ENCODE results near the gene CELF3. TPM values are rescaled to one million over a fixed set of nuclear protein-coding genes. Genes with fewer than 3 reads are reported as not detected.
"Not testable (repeated sequence)": the region's sequence is repeated elsewhere in the genome, so short reads cannot be mapped to it uniquely, and the experiment has no call there.

Gene CELF3
- total RNA-seq, 1 experiment from 2014 or later, result 0.42 TPM

DNA sequence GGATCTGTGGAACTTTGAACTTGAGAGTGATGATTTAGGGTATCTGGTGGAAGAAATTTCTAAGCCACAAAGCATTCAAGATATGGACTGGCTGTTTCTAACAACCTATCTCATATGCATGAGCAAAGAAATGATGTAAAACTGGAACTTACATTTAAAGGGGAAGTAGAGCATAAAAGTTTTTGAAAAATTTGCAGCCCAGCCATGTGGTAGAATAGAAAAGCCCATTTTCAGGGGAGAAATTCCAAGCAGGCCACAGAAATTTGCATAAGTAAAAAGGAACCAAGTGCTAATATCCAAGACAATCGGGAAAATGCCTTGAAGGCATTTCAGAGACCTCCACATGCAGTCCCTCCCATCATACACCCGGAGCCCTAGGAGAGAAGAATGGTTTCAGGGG is 20.4 kb upstream of the CELF3 start:
- H3K4me3 Mint-ChIP-seq, result no peak overlapping the region
- H3K36me3 Mint-ChIP-seq, result peaks cover 19% of the 10 kb centered on the region
- CTCF ChIA-PET, result interaction anchor here (1.3 kb wide), 1 partner anchor 100 kb away, joined by 3 read pairs; no protein-coding TSS in a partner anchor
- ATAC-seq (no peak), DNase-seq (ENCODE audit: low spot score) (no peak)
- peaks cover 25% of the 10 kb centered on the region for H3K9me3 Mint-ChIP-seq
- no peak for TF ChIP-seq SOX15 (CRISPR knock-in tag; IDR thresholded peaks at IDR 0.05)
- TF ChIP-seq, protein P1, sequence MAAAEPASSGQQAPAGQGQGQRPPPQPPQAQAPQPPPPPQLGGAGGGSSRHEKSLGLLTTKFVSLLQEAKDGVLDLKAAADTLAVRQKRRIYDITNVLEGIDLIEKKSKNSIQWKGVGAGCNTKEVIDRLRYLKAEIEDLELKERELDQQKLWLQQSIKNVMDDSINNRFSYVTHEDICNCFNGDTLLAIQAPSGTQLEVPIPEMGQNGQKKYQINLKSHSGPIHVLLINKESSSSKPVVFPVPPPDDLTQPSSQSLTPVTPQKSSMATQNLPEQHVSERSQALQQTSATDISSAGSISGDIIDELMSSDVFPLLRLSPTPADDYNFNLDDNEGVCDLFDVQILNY (CRISPR knock-in tag; IDR thresholded peaks at IDR 0.05), result no peak
- no peak for TF ChIP-seq RORB (CRISPR knock-in tag; IDR thresholded peaks at IDR 0.05)
- no peak for TF ChIP-seq PRRX2 (CRISPR knock-in tag; IDR thresholded peaks at IDR 0.05)
- no peak for TF ChIP-seq E2F4 (CRISPR knock-in tag; IDR thresholded peaks at IDR 0.05; ENCODE audit: borderline replicate concordance, low read depth)
- TF ChIP-seq, protein P2, sequence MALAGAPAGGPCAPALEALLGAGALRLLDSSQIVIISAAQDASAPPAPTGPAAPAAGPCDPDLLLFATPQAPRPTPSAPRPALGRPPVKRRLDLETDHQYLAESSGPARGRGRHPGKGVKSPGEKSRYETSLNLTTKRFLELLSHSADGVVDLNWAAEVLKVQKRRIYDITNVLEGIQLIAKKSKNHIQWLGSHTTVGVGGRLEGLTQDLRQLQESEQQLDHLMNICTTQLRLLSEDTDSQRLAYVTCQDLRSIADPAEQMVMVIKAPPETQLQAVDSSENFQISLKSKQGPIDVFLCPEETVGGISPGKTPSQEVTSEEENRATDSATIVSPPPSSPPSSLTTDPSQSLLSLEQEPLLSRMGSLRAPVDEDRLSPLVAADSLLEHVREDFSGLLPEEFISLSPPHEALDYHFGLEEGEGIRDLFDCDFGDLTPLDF (CRISPR knock-in tag; IDR thresholded peaks at IDR 0.05), result no peak
- no peak for TF ChIP-seq GTF2I (CRISPR knock-in tag; conservative IDR thresholded peaks at IDR 0.05)
- no peak for TF ChIP-seq STAT6 (CRISPR knock-in tag; conservative IDR thresholded peaks at IDR 0.05; ENCODE audit: low read depth)
- TF ChIP-seq ZNF317 (CRISPR knock-in tag; IDR thresholded peaks at IDR 0.05; ENCODE audit: borderline replicate concordance, low read depth), result no peak
- no peak for TF ChIP-seq NFE2L1 (CRISPR knock-in tag; IDR thresholded peaks at IDR 0.05)
- TF ChIP-seq IRF1 (CRISPR knock-in tag; IDR thresholded peaks at IDR 0.05), result no peak
- H3K27ac Mint-ChIP-seq, result no peak overlapping the region
- H3K27me3 Mint-ChIP-seq (ENCODE audit: low read depth), result peaks cover 3% of the 10 kb centered on the region; the same call in 1 of the 2 replicates
- POLR2A ChIA-PET, result no interaction called here
- peaks cover 9% of the 10 kb centered on the region for H3K4me1 Mint-ChIP-seq

- H3K27ac Mint-ChIP-seq; DNase-seq (ENCODE audit: low spot score); H3K4me3 Mint-ChIP-seq; H3K27me3 Mint-ChIP-seq (ENCODE audit: low read depth); ATAC-seq; POLR2A ChIA-PET: not testable (repeated sequence)
- Mint-ChIP-seq H3K4me1 (peaks cover 11% of the 10 kb centered on the region), H3K36me3 (peaks cover 19% of the 10 kb centered on the region), H3K9me3 (peaks cover 25% of the 10 kb centered on the region)
- CTCF ChIA-PET, result interaction anchor here (1.0 to 3.2 kb wide), 10 partner anchors 11 to 248 kb away, joined by 3 to 48 read pairs (median 9); partner anchors contain the start of genes CELF3, MRPL9 and RIIAD1
Observed at GRCh38 chr1:151733995-151734394, 17.4 kb upstream of the CELF3 start.

GRCh38 chr1:151733126-151733525 is 16.5 kb upstream of the CELF3 start:
- peaks cover 3% of the 10 kb centered on the region; the same call in 1 of the 2 replicates for H3K27me3 Mint-ChIP-seq (ENCODE audit: low read depth)
- ChIA-PET POLR2A (no interaction called here), CTCF (interaction anchor here (1.0 to 3.2 kb wide), 4 partner anchors 17 to 139 kb away, joined by 5 to 48 read pairs (median 23); partner anchors contain the start of gene CELF3)
- no peak for DNase-seq (ENCODE audit: low spot score)
- H3K4me1 Mint-ChIP-seq, result peaks cover 19% of the 10 kb centered on the region
- ATAC-seq, result no peak
- H3K36me3 Mint-ChIP-seq, result peaks cover 17% of the 10 kb centered on the region
- H3K4me3 Mint-ChIP-seq, result no peak overlapping the region
- H3K9me3 Mint-ChIP-seq, result peaks cover 17% of the 10 kb centered on the region
- no peak overlapping the region for H3K27ac Mint-ChIP-seq
- TF ChIP-seq ZNF423 (CRISPR knock-in tag; IDR thresholded peaks at IDR 0.05) (no peak), IRF2 (CRISPR knock-in tag; IDR thresholded peaks at IDR 0.05; ENCODE audit: borderline replicate concordance, low read depth) (no peak), ZNF232 (CRISPR knock-in tag; IDR thresholded peaks at IDR 0.05) (no peak), MLX (CRISPR knock-in tag; IDR thresholded peaks at IDR 0.05) (no peak), OVOL2 (CRISPR knock-in tag; IDR thresholded peaks at IDR 0.05; ENCODE audit: borderline replicate concordance) (no peak), ZNF425 (CRISPR knock-in tag; conservative IDR thresholded peaks at IDR 0.05) (no peak)
- TF ChIP-seq, protein P1 (CRISPR knock-in tag; IDR thresholded peaks at IDR 0.05), result no peak
- TF ChIP-seq, protein P3, sequence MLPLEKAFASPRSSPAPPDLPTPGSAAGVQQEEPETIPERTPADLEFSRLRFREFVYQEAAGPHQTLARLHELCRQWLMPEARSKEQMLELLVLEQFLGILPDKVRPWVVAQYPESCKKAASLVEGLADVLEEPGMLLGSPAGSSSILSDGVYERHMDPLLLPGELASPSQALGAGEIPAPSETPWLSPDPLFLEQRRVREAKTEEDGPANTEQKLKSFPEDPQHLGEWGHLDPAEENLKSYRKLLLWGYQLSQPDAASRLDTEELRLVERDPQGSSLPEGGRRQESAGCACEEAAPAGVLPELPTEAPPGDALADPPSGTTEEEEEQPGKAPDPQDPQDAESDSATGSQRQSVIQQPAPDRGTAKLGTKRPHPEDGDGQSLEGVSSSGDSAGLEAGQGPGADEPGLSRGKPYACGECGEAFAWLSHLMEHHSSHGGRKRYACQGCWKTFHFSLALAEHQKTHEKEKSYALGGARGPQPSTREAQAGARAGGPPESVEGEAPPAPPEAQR (CRISPR knock-in tag; IDR thresholded peaks at IDR 0.05), result no peak
